Measurements from ENCODE around the gene ASAP2. TPM values are rescaled to one million over a fixed set of nuclear protein-coding genes. Genes with fewer than 3 reads are reported as not detected.

ASAP2 gene
- total RNA-seq, 4 donors from 2014 or later: 28.2 to 38.0 (median 31.7) TPM

GRCh38 chr2:9238591-9239326, 32.1 kb downstream of the ASAP2 start:
- no peak for DNase-seq (ENCODE audit: low spot score in 2 of 2)
- TF ChIP-seq EP300 (IDR thresholded peaks at IDR 0.05) (no peak), POLR2A (IDR thresholded peaks at IDR 0.05) (no peak)
- TF ChIP-seq, protein P1, sequence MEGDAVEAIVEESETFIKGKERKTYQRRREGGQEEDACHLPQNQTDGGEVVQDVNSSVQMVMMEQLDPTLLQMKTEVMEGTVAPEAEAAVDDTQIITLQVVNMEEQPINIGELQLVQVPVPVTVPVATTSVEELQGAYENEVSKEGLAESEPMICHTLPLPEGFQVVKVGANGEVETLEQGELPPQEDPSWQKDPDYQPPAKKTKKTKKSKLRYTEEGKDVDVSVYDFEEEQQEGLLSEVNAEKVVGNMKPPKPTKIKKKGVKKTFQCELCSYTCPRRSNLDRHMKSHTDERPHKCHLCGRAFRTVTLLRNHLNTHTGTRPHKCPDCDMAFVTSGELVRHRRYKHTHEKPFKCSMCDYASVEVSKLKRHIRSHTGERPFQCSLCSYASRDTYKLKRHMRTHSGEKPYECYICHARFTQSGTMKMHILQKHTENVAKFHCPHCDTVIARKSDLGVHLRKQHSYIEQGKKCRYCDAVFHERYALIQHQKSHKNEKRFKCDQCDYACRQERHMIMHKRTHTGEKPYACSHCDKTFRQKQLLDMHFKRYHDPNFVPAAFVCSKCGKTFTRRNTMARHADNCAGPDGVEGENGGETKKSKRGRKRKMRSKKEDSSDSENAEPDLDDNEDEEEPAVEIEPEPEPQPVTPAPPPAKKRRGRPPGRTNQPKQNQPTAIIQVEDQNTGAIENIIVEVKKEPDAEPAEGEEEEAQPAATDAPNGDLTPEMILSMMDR (IDR thresholded peaks at IDR 0.05): no peak
- peaks cover 0 to 74% (median 45%) of the 10 kb centered on the region in 4 donors for H3K4me1 ChIP-seq
- 70% methylated on average over 7 of the region's 7 CpGs for WGBS, 2 donors
- no peaks in the 10 kb centered on the region for H3K27me3 ChIP-seq
- peak overlapping the region in 3 of 4 donors; percentile 28 to 79 (median 65) for H3K27ac ChIP-seq
- H3K4me3 ChIP-seq: no peak overlapping the region
- no peaks in the 10 kb centered on the region for H3K9me3 ChIP-seq
- no peaks in the 10 kb centered on the region for H3K36me3 ChIP-seq

DNA sequence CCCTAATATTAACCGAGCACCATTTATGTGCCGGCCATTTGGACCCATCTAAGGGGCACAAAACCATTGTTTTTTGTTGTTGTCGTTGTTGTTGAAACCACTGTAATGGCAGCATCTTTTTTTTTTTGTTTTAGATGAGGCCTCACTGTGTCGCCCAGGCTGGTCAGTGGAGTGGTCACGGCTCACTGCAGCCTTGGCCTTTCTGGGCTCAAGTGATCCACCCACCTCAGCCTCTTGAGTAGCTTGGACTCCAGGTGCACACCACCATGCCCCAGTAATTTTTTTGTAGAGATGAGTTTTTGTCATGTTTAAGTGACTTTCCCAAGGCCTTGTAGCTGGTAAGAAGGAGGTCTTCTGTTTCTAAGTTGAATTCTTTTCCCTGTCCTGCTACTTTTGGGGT, 33.0 kb downstream of the ASAP2 start:
- Histone ChIP-seq H3K9me3 (no peaks in the 10 kb centered on the region), H3K27me3 (no peaks in the 10 kb centered on the region), H3K4me1 (peaks cover 0 to 68% (median 39%) of the 10 kb centered on the region in 4 donors), H3K36me3 (no peaks in the 10 kb centered on the region), H3K4me3 (no peak overlapping the region), H3K27ac (no peak overlapping the region)
- 96 to 98% methylated on average over 5 of the region's 5 CpGs for WGBS, 2 donors
- no peak for DNase-seq (ENCODE audit: low spot score in 2 of 2)
- TF ChIP-seq, protein P1 (IDR thresholded peaks at IDR 0.05): no peak
- no peak for TF ChIP-seq POLR2A (IDR thresholded peaks at IDR 0.05)
- TF ChIP-seq EP300 (IDR thresholded peaks at IDR 0.05): no peak

DNA sequence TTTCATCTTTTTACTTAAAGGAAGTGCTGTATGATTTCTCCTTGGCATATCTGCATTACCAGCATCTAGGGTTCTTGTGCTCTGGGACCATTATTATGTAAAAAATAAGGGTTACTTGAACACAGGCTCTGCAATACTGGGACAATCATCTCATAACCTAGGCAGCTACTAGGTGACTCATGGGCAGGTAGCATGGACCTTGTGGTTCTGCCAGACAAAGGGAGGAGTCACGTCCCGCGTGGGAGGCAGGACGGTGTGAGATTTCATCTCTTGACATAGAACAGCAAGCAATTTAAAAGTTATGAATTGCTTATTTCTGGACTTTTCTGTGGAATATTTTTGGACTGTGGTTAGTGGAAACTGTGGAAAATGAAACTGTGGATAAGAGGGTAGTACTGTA, 34.1 kb downstream of the ASAP2 start:
- WGBS, 2 donors: 65 to 66% methylated on average over 4 of the region's 4 CpGs
- H3K27ac ChIP-seq: no peak overlapping the region
- no peak overlapping the region for H3K4me3 ChIP-seq
- H3K27me3 ChIP-seq: no peaks in the 10 kb centered on the region
- TF ChIP-seq EP300 (IDR thresholded peaks at IDR 0.05): no peak
- no peak for TF ChIP-seq POLR2A (IDR thresholded peaks at IDR 0.05)
- TF ChIP-seq, protein P1 (IDR thresholded peaks at IDR 0.05): no peak
- no peaks in the 10 kb centered on the region for H3K9me3 ChIP-seq
- DNase-seq (ENCODE audit: low spot score in 2 of 2): no peak
- no peaks in the 10 kb centered on the region for H3K36me3 ChIP-seq
- peaks cover 0 to 66% (median 28%) of the 10 kb centered on the region in 4 donors for H3K4me1 ChIP-seq

GRCh38 chr2:9241233-9241632, 34.6 kb downstream of the ASAP2 start:
- Histone ChIP-seq H3K4me1 (peaks cover 0 to 66% (median 25%) of the 10 kb centered on the region in 4 donors), H3K9me3 (no peaks in the 10 kb centered on the region), H3K27ac (no peak overlapping the region), H3K4me3 (no peak overlapping the region), H3K27me3 (no peaks in the 10 kb centered on the region), H3K36me3 (no peaks in the 10 kb centered on the region)
- no peak for DNase-seq (ENCODE audit: low spot score in 2 of 2)
- no peak for TF ChIP-seq EP300 (IDR thresholded peaks at IDR 0.05)
- TF ChIP-seq POLR2A (IDR thresholded peaks at IDR 0.05): no peak
- TF ChIP-seq, protein P1 (IDR thresholded peaks at IDR 0.05): no peak
- WGBS, 2 donors: 87 to 89% methylated on average over 6 of the region's 6 CpGs

DNA sequence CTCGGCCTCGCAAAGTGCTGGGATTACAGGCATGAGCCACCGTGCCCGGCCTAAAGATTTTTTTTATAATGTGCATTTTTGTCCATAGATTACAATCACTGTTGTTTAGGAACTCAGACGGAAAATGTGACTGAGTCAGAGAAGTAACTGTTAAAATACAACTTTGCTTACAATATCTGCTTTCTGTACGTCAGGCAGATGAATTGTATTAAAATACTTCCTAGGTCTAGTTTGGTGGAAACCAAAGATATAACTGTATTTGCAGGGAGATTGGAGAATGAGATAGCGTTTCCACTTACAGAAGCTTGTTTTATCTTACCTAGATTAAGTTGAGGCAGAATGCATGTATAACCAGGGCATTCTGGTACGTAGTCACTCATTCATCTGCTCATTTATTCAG, 36.7 kb downstream of the ASAP2 start:
- TF ChIP-seq POLR2A (IDR thresholded peaks at IDR 0.05) (no peak), EP300 (IDR thresholded peaks at IDR 0.05) (no peak)
- TF ChIP-seq, protein P1 (IDR thresholded peaks at IDR 0.05): no peak
- 75 to 78% methylated on average over 8 of the region's 8 CpGs for WGBS, 2 donors
- Histone ChIP-seq H3K4me3 (no peak overlapping the region), H3K9me3 (no peaks in the 10 kb centered on the region), H3K27me3 (no peaks in the 10 kb centered on the region), H3K4me1 (peaks cover 0 to 66% (median 26%) of the 10 kb centered on the region in 4 donors), H3K36me3 (no peaks in the 10 kb centered on the region), H3K27ac (no peak overlapping the region)
- no peak for DNase-seq (ENCODE audit: low spot score in 2 of 2)

Measured in tibial nerve (tissue), 4 donors.